Thymus (tissue), 11 donors: ENCODE results near the gene PGBD1. TPM values are rescaled to one million over a fixed set of nuclear protein-coding genes. Genes with fewer than 3 reads are reported as not detected.

ENCODE experiments used
- DNase-seq, 9 donors: peaks; one replicate each; pipeline ENCODE4 v3.0.0-alpha.2; 2013; ENCODE audit warnings: low spot score in 9 of 9, low read depth in 6 of 9, missing footprints in 1 of 9
- H3K27ac ChIP-seq, 2 donors: one replicate each; pipeline ENCODE4 v1.5.1; 2013; ENCODE audit warnings: control low read depth in 1 of 2, low read depth in 1 of 2, low read length in 1 of 2, mild to moderate bottlenecking in 1 of 2, moderate library complexity in 1 of 2
- H3K27me3 ChIP-seq, 2 donors: one replicate each; pipeline ENCODE4 v1.5.1; 2013; ENCODE audit warnings: low read length in 1 of 2; ENCODE audit not compliant: control insufficient read depth in 2 of 2, insufficient read depth in 1 of 2
- H3K36me3 ChIP-seq, 2 donors: one replicate each; pipeline ENCODE4 v1.5.1; 2013; ENCODE audit warnings: low read length in 1 of 2, mild to moderate bottlenecking in 1 of 2, moderate library complexity in 1 of 2; ENCODE audit not compliant: control insufficient read depth in 2 of 2, insufficient read depth in 2 of 2
- H3K4me1 ChIP-seq, 2 donors: one replicate each; pipeline ENCODE4 v1.5.1; 2013; ENCODE audit warnings: low read length in 2 of 2; ENCODE audit not compliant: control insufficient read depth in 2 of 2, insufficient read depth in 2 of 2
- H3K4me3 ChIP-seq, 2 donors: one replicate each; pipeline ENCODE4 v1.5.1; 2013; ENCODE audit warnings: low read length in 2 of 2, control low read depth in 1 of 2, mild to moderate bottlenecking in 1 of 2
- H3K9me3 ChIP-seq, 2 donors: one replicate each; pipeline ENCODE4 v1.5.1; 2013; ENCODE audit warnings: low read length in 1 of 2, mild to moderate bottlenecking in 1 of 2; ENCODE audit not compliant: control insufficient read depth in 2 of 2, insufficient read depth in 1 of 2
- WGBS: extraction: QIAGEN DNeasy Blood & Tissue Kit; methylation state at CpG from one replicate; pipeline ENCODE4 v1.1.7; 2013; 5-methylcytosine and 5-hydroxymethylcytosine counted together
- polyA plus RNA-seq: library from polyadenylated mRNA; stranded (reverse); fragments of 200-250 nt; gene quantifications from one replicate; pipeline ENCODE4 v1.2.3, GENCODE V29; 2013
- total RNA-seq: library from RNA; stranded (reverse); fragments of 120-200 nt; gene quantifications from one replicate; pipeline ENCODE4 v1.2.4, GENCODE V29; 2013
- donor health status: healthy.

Gene PGBD1
- total and polyA plus RNA-seq, 2 donors = 3.2 to 4.5 TPM

GRCh38 chr6:28336284-28337120, 55.1 kb downstream of the PGBD1 start:
- peak in 6 of 9 donors; percentile 12 to 67 (median 31) for DNase-seq
- Histone ChIP-seq H3K4me1 (peaks cover 9 to 10% of the 10 kb centered on the region in 2 donors), H3K9me3 (no peaks in the 10 kb centered on the region), H3K4me3 (peak overlapping the region; percentile 68 to 72), H3K36me3 (no peaks in the 10 kb centered on the region), H3K27me3 (no peaks in the 10 kb centered on the region), H3K27ac (peak overlapping the region; percentile 72 to 93)
- WGBS = 14% methylated on average over 24 of the region's 24 CpGs

- H3K36me3 ChIP-seq = no peaks in the 10 kb centered on the region
- H3K9me3 ChIP-seq = no peaks in the 10 kb centered on the region
- no peaks in the 10 kb centered on the region for H3K27me3 ChIP-seq
- H3K4me1 ChIP-seq = peaks cover 9 to 10% of the 10 kb centered on the region in 2 donors
- H3K27ac ChIP-seq = peak overlapping the region in 1 of 2 donors; percentile 93
- no peak overlapping the region for H3K4me3 ChIP-seq
- DNase-seq = no peak
Observed at GRCh38 chr6:28337121-28337520, 55.7 kb downstream of the PGBD1 start.

GRCh38 chr6:28340310-28341095, 59.1 kb downstream of the PGBD1 start:
- peak in 1 of 9 donors; percentile 17 for DNase-seq
- no peaks in the 10 kb centered on the region for H3K36me3 ChIP-seq
- H3K27ac ChIP-seq = peak overlapping the region in 1 of 2 donors; percentile 26
- no peaks in the 10 kb centered on the region for H3K9me3 ChIP-seq
- WGBS = 90% methylated on average over 1 of the region's 1 CpG
- peaks cover 9 to 10% of the 10 kb centered on the region in 2 donors for H3K4me1 ChIP-seq
- no peaks in the 10 kb centered on the region for H3K27me3 ChIP-seq
- no peak overlapping the region for H3K4me3 ChIP-seq

- Histone ChIP-seq H3K9me3 (no peaks in the 10 kb centered on the region), H3K27ac (no peak overlapping the region), H3K27me3 (no peaks in the 10 kb centered on the region), H3K36me3 (no peaks in the 10 kb centered on the region), H3K4me3 (no peak overlapping the region), H3K4me1 (no peaks in the 10 kb centered on the region)
- DNase-seq = no peak
- 90% methylated on average over 1 of the region's 1 CpG for WGBS
Observed at GRCh38 chr6:28343898-28344677, 62.7 kb downstream of the PGBD1 start.

- WGBS = 98% methylated on average over 1 of the region's 1 CpG
- H3K4me1 ChIP-seq = peaks cover under 1% of the 10 kb centered on the region in 2 donors
- no peaks in the 10 kb centered on the region for H3K36me3 ChIP-seq
- DNase-seq = no peak
- no peaks in the 10 kb centered on the region for H3K27me3 ChIP-seq
- H3K27ac ChIP-seq = no peak overlapping the region
- no peak overlapping the region for H3K4me3 ChIP-seq
- no peaks in the 10 kb centered on the region for H3K9me3 ChIP-seq
Observed at GRCh38 chr6:28345201-28345600, 63.8 kb downstream of the PGBD1 start.

- no peaks in the 10 kb centered on the region for H3K9me3 ChIP-seq
- WGBS = 40% methylated on average over 2 of the region's 2 CpGs
- H3K4me3 ChIP-seq = no peak overlapping the region
- no peak for DNase-seq
- H3K36me3 ChIP-seq = no peaks in the 10 kb centered on the region
- no peak overlapping the region for H3K27ac ChIP-seq
- peaks cover 10 to 11% of the 10 kb centered on the region in 2 donors for H3K4me1 ChIP-seq
- H3K27me3 ChIP-seq = no peaks in the 10 kb centered on the region
Observed at GRCh38 chr6:28347119-28347518, 65.7 kb downstream of the PGBD1 start.

GRCh38 chr6:28349344-28349891, 68.0 kb downstream of the PGBD1 start:
- Histone ChIP-seq H3K27me3 (no peaks in the 10 kb centered on the region), H3K9me3 (peaks cover 0 to 4% of the 10 kb centered on the region in 2 donors), H3K4me1 (peaks cover 10 to 11% of the 10 kb centered on the region in 2 donors), H3K27ac (peak overlapping the region; percentile 77 to 82), H3K36me3 (peaks cover 0 to 2% of the 10 kb centered on the region in 2 donors), H3K4me3 (peak overlapping the region; percentile 88 to 94)
- no peak for DNase-seq
- WGBS = 2% methylated on average over 9 of the region's 9 CpGs

GRCh38 chr6:28349892-28350737, 68.7 kb downstream of the PGBD1 start, which contains the start of gene ZKSCAN3:
ZKSCAN3 (plus strand) TSS chr6:28349947; CDS start chr6:28359587, 9,640 bp downstream.
- Histone ChIP-seq H3K9me3 (peaks cover 0 to 4% of the 10 kb centered on the region in 2 donors), H3K4me3 (peak within 1 kb of the TSS; percentile 88 to 94), H3K36me3 (peaks cover 0 to 2% of the 10 kb centered on the region in 2 donors), H3K27ac (peak within 1 kb of the TSS; percentile 77 to 82), H3K27me3 (no peaks in the 10 kb centered on the region), H3K4me1 (peaks cover 10 to 11% of the 10 kb centered on the region in 2 donors)
- 4% methylated on average over 30 of the region's 30 CpGs for WGBS
- DNase-seq = peak; percentile 66 to 93 (median 74)
